Endothelial cell of umbilical vein (primary cell): ENCODE results near the gene APEX1. TPM values are rescaled to one million over a fixed set of nuclear protein-coding genes. Genes with fewer than 3 reads are reported as not detected.
A peak's percentile ranks its signal among the peaks of the same experiment; 100 is the strongest.

Experiments
- BruUV-seq: library from RNA; stranded (reverse); fragments of 400-500 nt; replicated peaks from 2 replicates; lab custom pipeline; 2021; lab: Mats Ljungman, UMichigan
- CTCF ChIA-PET: fragments of 300-600, 350-600 bp; sonication (Branson Sonifier 250); formaldehyde crosslinking; loops from one replicate; lab custom pipeline; 2021; ENCODE audit warnings: antibody characterized with exemption, inconsistent platforms; lab: Charles Lee
- POLR2A ChIA-PET: fragments of 300-600, 350-600 bp; sonication (Branson Sonifier 250); formaldehyde crosslinking; loops from one replicate; lab custom pipeline; 2021; ENCODE audit warnings: antibody characterized with exemption, inconsistent platforms; lab: Charles Lee
- DNase-seq: peaks from one replicate; pipeline ENCODE4 v3.0.0-alpha.2; 2011; ENCODE audit warnings: low read depth, low spot score
- FAIRE-seq: peaks from 2 replicates; lab custom pipeline; 2011; peaks lifted over from hg19 to GRCh38; lab: Jason Lieb, UNC
- H2AFZ ChIP-seq: 2 replicates; pipeline ENCODE4 v1.6.0; 2012; ENCODE audit warnings: low read depth, low read length, control low read depth, inconsistent platforms
- H3K27ac ChIP-seq: 2 replicates; pipeline ENCODE4 v1.5.1; 2011; ENCODE audit warnings: low read depth, mild to moderate bottlenecking, control low read depth, low read length, moderate library complexity; ENCODE audit not compliant: insufficient read depth
- H3K27me3 ChIP-seq, 2 experiments: 2 replicates each; pipeline versions ENCODE4 v1.6.0 to v1.6.1; 2011; ENCODE audit warnings: low read length in 2 of 2, mixed read lengths in 1 of 2; ENCODE audit not compliant: control insufficient read depth in 2 of 2, insufficient read depth in 2 of 2
- H3K36me3 ChIP-seq, 2 experiments: 2 replicates in 1 of 2; 3 replicates in 1 of 2; pipeline ENCODE4 v1.5.1; 2011; ENCODE audit warnings: low read length in 2 of 2, mild to moderate bottlenecking in 1 of 2, moderate library complexity in 1 of 2; ENCODE audit not compliant: control insufficient read depth in 2 of 2, insufficient read depth in 2 of 2; ENCODE audit errors: extremely low read depth in 1 of 2
- H3K4me1 ChIP-seq: 3 replicates; pipeline ENCODE4 v1.5.1; 2011; ENCODE audit warnings: mild to moderate bottlenecking, low read length; ENCODE audit not compliant: control insufficient read depth, insufficient read depth; ENCODE audit errors: extremely low read depth
- H3K4me2 ChIP-seq: 2 replicates; pipeline ENCODE4 v1.6.1; 2011; ENCODE audit warnings: low read length, control low read depth, mixed read lengths; ENCODE audit not compliant: insufficient read depth
- H3K4me3 ChIP-seq, 3 experiments: fragments of 200-600 bp in 1 of 3; sonication (generic), shearing (Covaris generic) in 1 of 3; replicated peaks in 1 of 3; 2 replicates each; pipeline ENCODE4 v1.5.1; 2011 to 2016; ENCODE audit warnings: control low read depth in 3 of 3, low read length in 3 of 3, mild to moderate bottlenecking in 2 of 3, inconsistent platforms in 1 of 3, low read depth in 1 of 3, moderate library complexity in 1 of 3; ENCODE audit not compliant: insufficient read depth in 1 of 3
- H3K79me2 ChIP-seq: 2 replicates; pipeline ENCODE4 v1.6.0; 2012; ENCODE audit warnings: low read length, inconsistent platforms; ENCODE audit not compliant: control insufficient read depth, insufficient read depth
- H3K9ac ChIP-seq: replicated peaks from 2 replicates; pipeline ENCODE3; 2011; ENCODE audit warnings: low read length, control low read depth; ENCODE audit not compliant: insufficient read depth; ENCODE audit errors: extremely low read depth
- H3K9me1 ChIP-seq: replicated peaks from 3 replicates; pipeline ENCODE4 v1.6.0; 2011; ENCODE audit warnings: mild to moderate bottlenecking, low read length; ENCODE audit not compliant: control insufficient read depth, insufficient read depth; ENCODE audit errors: extremely low read depth
- H3K9me3 ChIP-seq: replicated peaks from 2 replicates; pipeline ENCODE4 v1.5.1; 2012; ENCODE audit warnings: low read length, inconsistent platforms; ENCODE audit not compliant: control insufficient read depth, insufficient read depth
- H4K20me1 ChIP-seq: replicated peaks from 2 replicates; pipeline ENCODE3; 2011; ENCODE audit warnings: mild to moderate bottlenecking, low read length; ENCODE audit not compliant: control insufficient read depth, insufficient read depth; ENCODE audit errors: extremely low read depth
- EZH2 ChIP-seq: IDR thresholded peaks from 2 replicates; pipeline ENCODE4 v1.6.1; 2012; ENCODE audit warnings: borderline replicate concordance, low read depth, mild to moderate bottlenecking, moderate library complexity, low read length, inconsistent platforms; ENCODE audit not compliant: severe bottlenecking
- FOS ChIP-seq: IDR thresholded peaks from 2 replicates; pipeline ENCODE4 v1.6.1; 2011; ENCODE audit warnings: mild to moderate bottlenecking, low read length, moderate library complexity, borderline replicate concordance; ENCODE audit not compliant: insufficient read depth
- GATA2 ChIP-seq: IDR thresholded peaks from 2 replicates; pipeline ENCODE4 v1.7.0; 2011; ENCODE audit warnings: low read depth, mild to moderate bottlenecking, moderate library complexity, mixed read lengths, low read length; ENCODE audit not compliant: insufficient read length, insufficient read depth
- JUN ChIP-seq: IDR thresholded peaks from 2 replicates; pipeline ENCODE4 v1.6.1; 2011; ENCODE audit warnings: borderline replicate concordance, low read depth; ENCODE audit not compliant: insufficient read length, insufficient read depth
- MYC ChIP-seq: IDR thresholded peaks from one replicate; pipeline ENCODE4 v1.6.1; 2011; ENCODE audit warnings: mild to moderate bottlenecking, low read depth, low read length
- POLR2A ChIP-seq: IDR thresholded peaks from 2 replicates; pipeline ENCODE4 v1.6.1; 2012; ENCODE audit warnings: low read depth, mild to moderate bottlenecking, control low read depth, low read length
- POLR2AphosphoS5 ChIP-seq: IDR thresholded peaks from 2 replicates; pipeline ENCODE4 v1.6.1; 2012; ENCODE audit warnings: low read depth, mild to moderate bottlenecking, control low read depth, low read length, moderate library complexity; ENCODE audit not compliant: insufficient read depth
- dilution Hi-C: fragments of 300-500 bp; cut with MboI; formaldehyde crosslinking; loops from one replicate; pipeline ENCODE4 v1.15.0; 2019; ENCODE audit warnings: low sequenced_read_pairs; ENCODE audit not compliant: extremely low pct_ligation_motif_present
- intact Hi-C: fragments of 100-400 bp; cut with micrococcal nuclease; formaldehyde crosslinking; loops from one replicate; pipeline ENCODE4 v1.10.0; 2022
- polyA plus RNA-seq, 4 experiments: library from polyadenylated mRNA; depleted of rRNA in 3 of 4; stranded (reverse) in 3 of 4; unstranded in 1 of 4; fragments of >200 nt; gene quantifications; 2 replicates each; pipeline versions ENCODE4 v1.2.1 to v1.2.3, GENCODE V29; 2011 to 2012; ENCODE audit warnings: missing spikeins in 1 of 4
- total RNA-seq: library from RNA; stranded (reverse); gene quantifications from 2 replicates; pipeline ENCODE4 v1.2.3, GENCODE V29; 2021
- TF ChIP-seq, protein P1 (sequence below): IDR thresholded peaks from 2 replicates; pipeline ENCODE4 v1.6.1; 2011; ENCODE audit not compliant: insufficient read depth, insufficient read length
- TF ChIP-seq, protein P2 (sequence below), 2 donors: IDR thresholded peaks; 1 replicate in 1 of 2; 2 replicates in 1 of 2; pipeline ENCODE4 v1.5.1; 2011; ENCODE audit warnings: low read length in 2 of 2, mild to moderate bottlenecking in 2 of 2, moderate library complexity in 2 of 2, control low read depth in 1 of 2, inconsistent platforms in 1 of 2, low read depth in 1 of 2; ENCODE audit not compliant: insufficient read depth in 1 of 2; ENCODE audit errors: extremely low read depth in 1 of 2

APEX1 gene
- total and polyA plus RNA-seq, 2 donors (not counting 3 experiments of a cell fraction or from before 2014, with no cell fraction given), result 231 to 304 TPM

DNA sequence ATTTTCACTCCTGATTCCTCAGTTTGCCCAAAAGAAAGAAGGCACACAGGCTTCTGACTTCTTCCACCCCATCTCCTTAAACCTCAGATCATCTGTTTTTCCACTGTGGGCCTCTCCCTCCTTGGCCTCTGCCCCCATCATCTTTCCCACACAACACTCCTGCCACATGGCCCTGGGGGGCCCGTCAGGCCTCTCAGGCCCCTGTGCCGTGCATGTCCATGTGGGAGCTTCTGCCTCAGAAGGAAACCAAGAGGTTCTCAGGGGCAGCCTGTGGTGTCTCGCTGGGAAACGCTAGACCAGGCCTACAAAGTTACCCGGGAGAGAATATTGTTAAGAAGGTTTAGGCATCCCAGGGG, 27.0 kb upstream of the APEX1 start:
- no peak for DNase-seq
- no peaks in the 10 kb centered on the region for H3K36me3 ChIP-seq
- TF ChIP-seq POLR2AphosphoS5 (no peak), FOS (no peak), JUN (no peak), GATA2 (no peak), POLR2A (no peak), MYC (no peak), EZH2 (no peak)
- TF ChIP-seq, protein P1, sequence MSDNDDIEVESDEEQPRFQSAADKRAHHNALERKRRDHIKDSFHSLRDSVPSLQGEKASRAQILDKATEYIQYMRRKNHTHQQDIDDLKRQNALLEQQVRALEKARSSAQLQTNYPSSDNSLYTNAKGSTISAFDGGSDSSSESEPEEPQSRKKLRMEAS, result no peak
- TF ChIP-seq, protein P2, sequence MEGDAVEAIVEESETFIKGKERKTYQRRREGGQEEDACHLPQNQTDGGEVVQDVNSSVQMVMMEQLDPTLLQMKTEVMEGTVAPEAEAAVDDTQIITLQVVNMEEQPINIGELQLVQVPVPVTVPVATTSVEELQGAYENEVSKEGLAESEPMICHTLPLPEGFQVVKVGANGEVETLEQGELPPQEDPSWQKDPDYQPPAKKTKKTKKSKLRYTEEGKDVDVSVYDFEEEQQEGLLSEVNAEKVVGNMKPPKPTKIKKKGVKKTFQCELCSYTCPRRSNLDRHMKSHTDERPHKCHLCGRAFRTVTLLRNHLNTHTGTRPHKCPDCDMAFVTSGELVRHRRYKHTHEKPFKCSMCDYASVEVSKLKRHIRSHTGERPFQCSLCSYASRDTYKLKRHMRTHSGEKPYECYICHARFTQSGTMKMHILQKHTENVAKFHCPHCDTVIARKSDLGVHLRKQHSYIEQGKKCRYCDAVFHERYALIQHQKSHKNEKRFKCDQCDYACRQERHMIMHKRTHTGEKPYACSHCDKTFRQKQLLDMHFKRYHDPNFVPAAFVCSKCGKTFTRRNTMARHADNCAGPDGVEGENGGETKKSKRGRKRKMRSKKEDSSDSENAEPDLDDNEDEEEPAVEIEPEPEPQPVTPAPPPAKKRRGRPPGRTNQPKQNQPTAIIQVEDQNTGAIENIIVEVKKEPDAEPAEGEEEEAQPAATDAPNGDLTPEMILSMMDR (IDR thresholded peaks at IDR 0.05; ENCODE audit: extremely low read depth in 1 of 2, insufficient read depth in 1 of 2, low read depth in 1 of 2, low read length in 2 of 2), result no peak
- H3K27ac ChIP-seq, result peak overlapping the region; percentile 74
- peaks cover 18% of the 10 kb centered on the region for H3K4me1 ChIP-seq
- no peaks in the 10 kb centered on the region for H3K9me1 ChIP-seq
- H2AFZ ChIP-seq, result peak overlapping the region; percentile 75
- peak overlapping the region; percentile 41 for H3K9ac ChIP-seq
- dilution Hi-C loops (no loop called here), intact Hi-C loops (no loop called here)
- H3K4me2 ChIP-seq, result peak overlapping the region; percentile 65
- H3K79me2 ChIP-seq, result no peaks in the 10 kb centered on the region
- FAIRE-seq, result peak; percentile 61
- no TSS peak for BruUV-seq
- no peaks in the 10 kb centered on the region for H3K9me3 ChIP-seq
- ChIA-PET POLR2A (no interaction called here), CTCF (interaction anchor here (1.0 kb wide), 1 partner anchor 12 kb away, joined by 6 read pairs; no protein-coding TSS in a partner anchor)
- peak overlapping the region in 1 of 3 experiments; percentile 56 for H3K4me3 ChIP-seq
- H3K27me3 ChIP-seq, result no peaks in the 10 kb centered on the region
- no peaks in the 10 kb centered on the region for H4K20me1 ChIP-seq
